ENCODE results near the gene OTULIN.

- TF ChIP-seq CTCF (IDR thresholded peaks at IDR 0.05) (no peak), POLR2A (IDR thresholded peaks at IDR 0.05) (no peak)
Observed at GRCh38 chr5:14628346-14628745, 36.2 kb upstream of the OTULIN start.

All from uterus (tissue), 2 donors.